ENCODE measurements around the gene SIRPD. TPM values are rescaled to one million over a fixed set of nuclear protein-coding genes. Genes with fewer than 3 reads are reported as not detected.

Gene SIRPD
- total and polyA plus RNA-seq, 2 of the 8 experiments (the other 6 are each of a cell fraction or from before 2014, with no cell fraction given) = not detected

Small RNA genes within 50 kb of the gene (small RNA-seq; reads per million reads assigned to genes)
- gene RNU6-917P (ENCODE audit: insufficient read depth) = not detected

Other genes with a start within 250 kb of the SIRPD start
- gene SDCBP2, start 228.6 kb downstream of the SIRPD start, total RNA-seq (2021; fragmentation: NEBNext Ultra II Directional; extraction: Animal tissue kit (Norgen Biotek cat#: 25700)) = 3.6 and 4.2 TPM in 2 replicates
- 5.9 and 6.7 TPM in 2 replicates for gene SDCBP2, start 228.6 kb downstream of the SIRPD start, polyA plus RNA-seq (2011; rRNA removed)
- gene FKBP1A, start 164.7 kb downstream of the SIRPD start, total RNA-seq (2021; fragmentation: NEBNext Ultra II Directional; extraction: Animal tissue kit (Norgen Biotek cat#: 25700)) = 243 and 250 TPM in 2 replicates
- 583 and 685 TPM in 2 replicates for gene FKBP1A, start 164.7 kb downstream of the SIRPD start, polyA plus RNA-seq (2011; rRNA removed)
- gene NSFL1C, start 90.9 kb downstream of the SIRPD start, total RNA-seq (2021; fragmentation: NEBNext Ultra II Directional; extraction: Animal tissue kit (Norgen Biotek cat#: 25700)) = 87.4 and 98.0 TPM in 2 replicates
- 21.6 and 21.8 TPM in 2 replicates for gene NSFL1C, start 90.9 kb downstream of the SIRPD start, polyA plus RNA-seq (2011; rRNA removed)
- gene SIRPB2, start 66.3 kb downstream of the SIRPD start, total RNA-seq (2021; fragmentation: NEBNext Ultra II Directional; extraction: Animal tissue kit (Norgen Biotek cat#: 25700)) = 0.28 TPM in 1 of 2 replicates, not detected in the other
- gene SIRPB2, start 66.3 kb downstream of the SIRPD start, polyA plus RNA-seq (2011; rRNA removed) = not detected in 2 replicates
- 0.54 and 0.99 TPM in 2 replicates for gene SIRPB1, start 62.3 kb upstream of the SIRPD start, total RNA-seq (2021; fragmentation: NEBNext Ultra II Directional; extraction: Animal tissue kit (Norgen Biotek cat#: 25700))
- 0.14 and 0.28 TPM in 2 replicates for gene SIRPB1, start 62.3 kb upstream of the SIRPD start, polyA plus RNA-seq (2011; rRNA removed)
- gene SIRPG, start 100.1 kb upstream of the SIRPD start, total RNA-seq (2021; fragmentation: NEBNext Ultra II Directional; extraction: Animal tissue kit (Norgen Biotek cat#: 25700)) = not detected in 2 replicates
- 0.03 and 0.08 TPM in 2 replicates for gene SIRPG, start 100.1 kb upstream of the SIRPD start, polyA plus RNA-seq (2011; rRNA removed)

Measured in H1 (cell line).